Stimulated activated CD8-positive, alpha-beta memory T cell treated with anti-CD3 and anti-CD28 coated beads, Interleukin-4, amount 100 ng/mL, for 4 hours (primary cell): ENCODE results near the gene IL10RB.
A peak's percentile ranks its signal among the peaks of the same experiment; 100 is the strongest.
"Not testable (repeated sequence)": the region's sequence is repeated elsewhere in the genome, so short reads cannot be mapped to it uniquely, and the experiment has no call there.

Experiments
- DNase-seq, 2 donors: peaks; one replicate each; pipeline ENCODE4 v3.0.0-alpha.2; 2020; ENCODE audit warnings: low read depth in 2 of 2, low spot score in 1 of 2

IL10RB gene

GRCh38 chr21:33266050-33266788 lies at the start of gene IL10RB:
Gene IL10RB, plus strand, starts transcription at chr21:33266367. Its CDS starts 99 bp downstream, at chr21:33266466.
- peak; percentile 31 to 40 for DNase-seq

- DNase-seq, result no peak
Measured at GRCh38 chr21:33217138-33217520, 49.0 kb upstream of the IL10RB start.

GRCh38 chr21:33219300-33219699 lies 46.9 kb upstream of the IL10RB start:
- no peak for DNase-seq

GRCh38 chr21:33219954-33220353 lies 46.2 kb upstream of the IL10RB start:
- DNase-seq, result no peak

- not testable (repeated sequence) for DNase-seq
Measured at GRCh38 chr21:33225376-33225775, 40.8 kb upstream of the IL10RB start.

- no peak for DNase-seq
Measured at GRCh38 chr21:33228455-33228854, 37.7 kb upstream of the IL10RB start.

- no peak for DNase-seq
Measured at GRCh38 chr21:33229099-33229783, 36.9 kb upstream of the IL10RB start.

- peak in 1 of 2 donors; percentile 53 for DNase-seq
Measured at GRCh38 chr21:33229784-33230544, 36.2 kb upstream of the IL10RB start, which contains the start of gene IFNAR2. Gene IFNAR2, plus strand, starts transcription at chr21:33229938. Its CDS starts 11,985 bp downstream, at chr21:33241923.

GRCh38 chr21:33230545-33231324 lies 35.4 kb upstream of the IL10RB start:
- DNase-seq, result no peak

- DNase-seq, result no peak
Measured at GRCh38 chr21:33231526-33231925, 34.6 kb upstream of the IL10RB start.

- DNase-seq, result no peak
Measured at GRCh38 chr21:33232291-33233034, 33.7 kb upstream of the IL10RB start.

GRCh38 chr21:33234635-33235520 lies 31.3 kb upstream of the IL10RB start:
- no peak for DNase-seq

- no peak for DNase-seq
Measured at GRCh38 chr21:33236013-33236686, 30.0 kb upstream of the IL10RB start.

GRCh38 chr21:33236766-33237165 lies 29.4 kb upstream of the IL10RB start:
- no peak for DNase-seq

- DNase-seq, result no peak
Measured at GRCh38 chr21:33237486-33237885, 28.7 kb upstream of the IL10RB start.

- no peak for DNase-seq
Measured at GRCh38 chr21:33238146-33238545, 28.0 kb upstream of the IL10RB start.

GRCh38 chr21:33238565-33239255 lies 27.5 kb upstream of the IL10RB start:
- DNase-seq, result no peak

- not testable (repeated sequence) for DNase-seq
Measured at GRCh38 chr21:33239559-33240127, 26.5 kb upstream of the IL10RB start.
